Lung (tissue), 12 donors: Measurements from ENCODE around the gene TMEM169. TPM values are rescaled to one million over a fixed set of nuclear protein-coding genes. Genes with fewer than 3 reads are reported as not detected.

ENCODE experiments used
- ATAC-seq: fragments of 200-7000 bp; cut with Tn5 transposase; one replicate; pipeline ENCODE4 v1.9.1; 2020; ENCODE audit warnings: moderate number of reproducible peaks; ENCODE audit not compliant: insufficient read depth, low FRiP score
- DNase-seq, 3 donors: peaks; one replicate each; pipeline ENCODE4 v3.0.0-alpha.2; 2013 to 2017
- H3K27ac ChIP-seq, 2 donors: one replicate each; pipeline ENCODE4 v1.5.1; 2013; ENCODE audit warnings: mild to moderate bottlenecking in 2 of 2, moderate library complexity in 2 of 2, control low read depth in 1 of 2, inconsistent platforms in 1 of 2, low read depth in 1 of 2, low read length in 1 of 2
- H3K27me3 ChIP-seq, 3 donors: one replicate each; pipeline ENCODE4 v1.5.1; 2013; ENCODE audit warnings: low read length in 2 of 3; ENCODE audit not compliant: control insufficient read depth in 3 of 3, insufficient read depth in 3 of 3
- H3K36me3 ChIP-seq, 4 donors: one replicate each; pipeline ENCODE4 v1.5.1; 2013; ENCODE audit warnings: low read length in 4 of 4, mild to moderate bottlenecking in 1 of 4, moderate library complexity in 1 of 4; ENCODE audit not compliant: control insufficient read depth in 4 of 4, insufficient read depth in 4 of 4
- H3K4me1 ChIP-seq, 5 donors: one replicate each; pipeline ENCODE4 v1.5.1; 2013; ENCODE audit warnings: low read length in 5 of 5, mild to moderate bottlenecking in 2 of 5, moderate library complexity in 1 of 5; ENCODE audit not compliant: control insufficient read depth in 5 of 5, insufficient read depth in 5 of 5
- H3K4me3 ChIP-seq: one replicate; pipeline ENCODE4 v1.5.1; 2013; ENCODE audit warnings: mild to moderate bottlenecking, control low read depth, moderate library complexity
- H3K9ac ChIP-seq, 2 donors: one replicate each; pipeline ENCODE4 v1.5.1; 2013; ENCODE audit warnings: low read length in 2 of 2, control low read depth in 1 of 2; ENCODE audit not compliant: insufficient read depth in 1 of 2
- H3K9me3 ChIP-seq, 4 donors: one replicate each; pipeline ENCODE4 v1.5.1; 2013; ENCODE audit warnings: low read length in 3 of 4, mild to moderate bottlenecking in 1 of 4, moderate library complexity in 1 of 4; ENCODE audit not compliant: control insufficient read depth in 4 of 4, insufficient read depth in 3 of 4
- WGBS, 2 donors: extraction: QIAGEN DNeasy Blood & Tissue Kit; methylation state at CpG; one replicate each; pipeline ENCODE4 v1.1.7; 2013; 5-methylcytosine and 5-hydroxymethylcytosine counted together
- polyA plus RNA-seq, 2 donors: library from polyadenylated mRNA; stranded (reverse); fragments of 200-250 nt; gene quantifications; one replicate each; pipeline ENCODE4 v1.2.1, GENCODE V29; 2013
- total RNA-seq, 2 donors: library from RNA; depleted of rRNA in 1 of 2; stranded (reverse); fragments of >200 nt in 1 of 2; gene quantifications; one replicate each; pipeline ENCODE4 v1.2.1, GENCODE V29; 2014 to 2021
- TF ChIP-seq, protein P1 (sequence below): IDR thresholded peaks from 2 replicates; pipeline ENCODE4 v1.5.1; 2012; ENCODE audit warnings: mild to moderate bottlenecking; ENCODE audit errors: control extremely low read depth, extremely low read depth
- donor health status: control.
- donor health status: control.
- donor health status: Bipolar disorder and iron deficiency.
- donor health status: healthy.
- donor health status: DM: yes; HTN: yes; CAD: no.

The TMEM169 gene
- total and polyA plus RNA-seq, 4 donors: 0.14 to 0.67 (median 0.62) TPM

DNA sequence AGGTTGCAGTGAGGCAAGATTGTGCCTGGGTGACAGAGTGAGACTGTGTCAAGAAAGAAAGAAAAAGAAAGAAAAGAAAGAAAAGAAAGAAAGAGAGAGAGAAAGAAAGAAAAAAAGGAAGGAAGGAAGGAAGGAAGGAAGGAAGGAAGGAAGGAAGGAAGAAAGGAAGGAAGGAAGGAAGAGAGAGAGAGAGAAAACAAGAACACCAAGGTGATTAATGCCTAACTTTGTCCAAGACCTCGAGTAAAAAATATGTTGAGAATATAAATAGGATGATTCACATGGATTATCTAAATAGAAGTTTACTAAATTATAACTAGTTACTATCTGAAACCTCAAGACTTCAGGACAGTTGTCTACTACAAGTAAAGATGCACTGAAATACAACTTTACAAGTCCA lies 7.3 kb upstream of the TMEM169 start:
- Histone ChIP-seq H3K27ac (no peak overlapping the region), H3K9me3 (no peaks in the 10 kb centered on the region), H3K9ac (no peak overlapping the region), H3K4me1 (no peaks in the 10 kb centered on the region), H3K4me3 (no peak overlapping the region), H3K27me3 (no peaks in the 10 kb centered on the region), H3K36me3 (peaks cover 0 to 3% (median 1%) of the 10 kb centered on the region in 4 donors)
- TF ChIP-seq, protein P1, sequence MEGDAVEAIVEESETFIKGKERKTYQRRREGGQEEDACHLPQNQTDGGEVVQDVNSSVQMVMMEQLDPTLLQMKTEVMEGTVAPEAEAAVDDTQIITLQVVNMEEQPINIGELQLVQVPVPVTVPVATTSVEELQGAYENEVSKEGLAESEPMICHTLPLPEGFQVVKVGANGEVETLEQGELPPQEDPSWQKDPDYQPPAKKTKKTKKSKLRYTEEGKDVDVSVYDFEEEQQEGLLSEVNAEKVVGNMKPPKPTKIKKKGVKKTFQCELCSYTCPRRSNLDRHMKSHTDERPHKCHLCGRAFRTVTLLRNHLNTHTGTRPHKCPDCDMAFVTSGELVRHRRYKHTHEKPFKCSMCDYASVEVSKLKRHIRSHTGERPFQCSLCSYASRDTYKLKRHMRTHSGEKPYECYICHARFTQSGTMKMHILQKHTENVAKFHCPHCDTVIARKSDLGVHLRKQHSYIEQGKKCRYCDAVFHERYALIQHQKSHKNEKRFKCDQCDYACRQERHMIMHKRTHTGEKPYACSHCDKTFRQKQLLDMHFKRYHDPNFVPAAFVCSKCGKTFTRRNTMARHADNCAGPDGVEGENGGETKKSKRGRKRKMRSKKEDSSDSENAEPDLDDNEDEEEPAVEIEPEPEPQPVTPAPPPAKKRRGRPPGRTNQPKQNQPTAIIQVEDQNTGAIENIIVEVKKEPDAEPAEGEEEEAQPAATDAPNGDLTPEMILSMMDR: no peak
- DNase-seq: no peak
- WGBS, 2 donors: 60 to 66% methylated on average over 1 of the region's 1 CpG
- no peak for ATAC-seq

DNA sequence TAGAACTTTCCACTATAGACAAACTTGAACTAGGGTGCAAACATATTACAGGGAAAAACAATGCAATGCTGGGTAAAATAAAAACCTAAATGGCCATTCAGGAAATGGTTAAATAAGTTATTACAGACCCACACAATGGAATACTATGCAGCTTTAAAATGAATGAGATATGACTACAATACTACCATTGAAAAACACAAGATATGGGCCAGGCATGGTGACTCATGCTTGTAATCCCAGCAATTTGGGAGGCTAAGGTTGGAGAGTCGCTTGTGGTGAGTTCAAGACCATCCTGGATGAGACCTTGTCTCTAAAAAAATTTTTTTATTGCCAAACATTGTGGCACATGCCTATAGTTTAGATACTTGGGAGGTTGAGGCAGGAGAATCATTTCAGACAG lies 6.9 kb upstream of the TMEM169 start:
- Histone ChIP-seq H3K4me1 (no peaks in the 10 kb centered on the region), H3K9ac (no peak overlapping the region), H3K27ac (no peak overlapping the region), H3K36me3 (peaks cover 0 to 3% (median 1%) of the 10 kb centered on the region in 4 donors), H3K9me3 (no peaks in the 10 kb centered on the region), H3K27me3 (no peaks in the 10 kb centered on the region), H3K4me3 (no peak overlapping the region)
- WGBS, 2 donors: 97 to 98% methylated on average over 1 of the region's 1 CpG
- no peak for DNase-seq
- TF ChIP-seq, protein P1: no peak
- ATAC-seq: no peak

- Histone ChIP-seq H3K4me1 (peaks cover 0 to under 1% (median 0%) of the 10 kb centered on the region in 5 donors), H3K27ac (no peak overlapping the region), H3K9ac (no peak overlapping the region), H3K9me3 (no peaks in the 10 kb centered on the region), H3K4me3 (no peak overlapping the region), H3K27me3 (no peaks in the 10 kb centered on the region), H3K36me3 (peaks cover 0 to 3% (median 1%) of the 10 kb centered on the region in 4 donors)
- WGBS, 2 donors: 79 to 83% methylated on average over 6 of the region's 6 CpGs
- no peak for DNase-seq
- TF ChIP-seq, protein P1: no peak
- no peak for ATAC-seq
These were observed 5.9 kb upstream of the TMEM169 start for GRCh38 chr2:216075510-216076485.
